Calu3 (cell line): ENCODE measurements around the gene CD99L2. TPM values are rescaled to one million over a fixed set of nuclear protein-coding genes. Genes with fewer than 3 reads are reported as not detected.

Experiments
- BruUV-seq: library from RNA; stranded (reverse); fragments of 400-500 nt; replicated peaks from 2 replicates; lab custom pipeline; 2021; lab: Mats Ljungman, UMichigan
- CTCF ChIA-PET: fragments of 300-600 bp; sonication (Branson Sonifier 250); formaldehyde crosslinking; loops from one replicate; lab custom pipeline; 2022; ENCODE audit warnings: antibody characterized with exemption; lab: Charles Lee
- DNase-seq: peaks from one replicate; pipeline ENCODE4 v3.0.0; 2022
- H3K27ac Mint-ChIP-seq: one replicate; pipeline ENCODE4 v1.8.0; 2022; ENCODE audit warnings: mixed read lengths; ENCODE audit not compliant: unreplicated experiment
- H3K27me3 Mint-ChIP-seq: one replicate; pipeline ENCODE4 v1.8.0; 2022; ENCODE audit warnings: mixed read lengths; ENCODE audit not compliant: unreplicated experiment
- H3K36me3 Mint-ChIP-seq: one replicate; pipeline ENCODE4 v1.8.0; 2022; ENCODE audit warnings: mild to moderate bottlenecking, moderate library complexity, mixed read lengths; ENCODE audit not compliant: insufficient read depth, unreplicated experiment
- H3K4me1 Mint-ChIP-seq: one replicate; pipeline ENCODE4 v1.8.0; 2022; ENCODE audit warnings: mild to moderate bottlenecking, low read depth, mixed read lengths; ENCODE audit not compliant: unreplicated experiment
- H3K4me3 Mint-ChIP-seq: one replicate; pipeline ENCODE4 v1.8.0; 2022; ENCODE audit warnings: mild to moderate bottlenecking, low read depth, moderate library complexity, mixed read lengths; ENCODE audit not compliant: unreplicated experiment
- H3K9me3 Mint-ChIP-seq: one replicate; pipeline ENCODE4 v1.8.0; 2022; ENCODE audit warnings: low read depth, mixed read lengths; ENCODE audit not compliant: unreplicated experiment
- intact Hi-C: fragments of 100-400 bp; cut with micrococcal nuclease; formaldehyde crosslinking; loops from one replicate; pipeline ENCODE4 v1.10.0; 2022; ENCODE audit not compliant: unreplicated experiment
- total RNA-seq: library from RNA; stranded (reverse); gene quantifications from 2 replicates; pipeline ENCODE4 v1.2.3, GENCODE V29; 2022
- TF ChIP-seq, protein P1 (sequence below): fragments of 200-600 bp; IDR thresholded peaks from one replicate; pipeline ENCODE4 v1.8.0; 2022; ENCODE audit warnings: antibody characterized with exemption; ENCODE audit not compliant: unreplicated experiment

CD99L2 gene
- total RNA-seq, 1 experiment from 2014 or later, result 21.1 TPM

DNA sequence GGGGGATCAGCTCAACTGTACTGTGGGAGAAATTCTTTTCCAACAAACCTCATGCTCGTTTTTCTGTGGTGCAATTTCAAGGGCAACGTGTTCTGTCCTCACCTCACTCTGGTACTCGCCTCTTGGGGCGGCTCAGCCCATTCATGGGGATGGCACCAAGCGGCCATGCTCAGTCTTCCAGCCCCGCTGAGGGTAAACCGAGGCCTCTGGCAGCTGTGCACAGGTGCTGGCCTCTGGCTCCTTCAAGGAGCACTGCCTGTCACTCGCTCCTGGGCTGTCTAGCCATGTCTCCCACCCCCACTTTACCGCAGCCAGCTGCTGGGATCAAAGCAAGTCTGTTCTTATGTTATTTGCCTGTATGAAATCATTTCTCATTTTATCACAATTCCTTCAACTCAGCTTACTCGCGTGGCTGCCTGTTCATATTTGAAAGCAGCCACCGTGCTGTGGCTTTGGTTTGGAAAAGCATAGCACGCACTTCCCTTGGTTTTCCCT is 135.1 kb downstream of the CD99L2 start:
- CTCF ChIA-PET, result no interaction called here
- BruUV-seq, result no TSS peak
- no peak overlapping the region for H3K4me3 Mint-ChIP-seq
- intact Hi-C loops, result no loop called here
- TF ChIP-seq, protein P1, sequence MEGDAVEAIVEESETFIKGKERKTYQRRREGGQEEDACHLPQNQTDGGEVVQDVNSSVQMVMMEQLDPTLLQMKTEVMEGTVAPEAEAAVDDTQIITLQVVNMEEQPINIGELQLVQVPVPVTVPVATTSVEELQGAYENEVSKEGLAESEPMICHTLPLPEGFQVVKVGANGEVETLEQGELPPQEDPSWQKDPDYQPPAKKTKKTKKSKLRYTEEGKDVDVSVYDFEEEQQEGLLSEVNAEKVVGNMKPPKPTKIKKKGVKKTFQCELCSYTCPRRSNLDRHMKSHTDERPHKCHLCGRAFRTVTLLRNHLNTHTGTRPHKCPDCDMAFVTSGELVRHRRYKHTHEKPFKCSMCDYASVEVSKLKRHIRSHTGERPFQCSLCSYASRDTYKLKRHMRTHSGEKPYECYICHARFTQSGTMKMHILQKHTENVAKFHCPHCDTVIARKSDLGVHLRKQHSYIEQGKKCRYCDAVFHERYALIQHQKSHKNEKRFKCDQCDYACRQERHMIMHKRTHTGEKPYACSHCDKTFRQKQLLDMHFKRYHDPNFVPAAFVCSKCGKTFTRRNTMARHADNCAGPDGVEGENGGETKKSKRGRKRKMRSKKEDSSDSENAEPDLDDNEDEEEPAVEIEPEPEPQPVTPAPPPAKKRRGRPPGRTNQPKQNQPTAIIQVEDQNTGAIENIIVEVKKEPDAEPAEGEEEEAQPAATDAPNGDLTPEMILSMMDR, result no peak
- peaks cover 24% of the 10 kb centered on the region for H3K36me3 Mint-ChIP-seq
- H3K27me3 Mint-ChIP-seq, result no peaks in the 10 kb centered on the region
- H3K27ac Mint-ChIP-seq, result no peak overlapping the region
- H3K9me3 Mint-ChIP-seq, result no peaks in the 10 kb centered on the region
- no peaks in the 10 kb centered on the region for H3K4me1 Mint-ChIP-seq
- DNase-seq, result no peak

DNA sequence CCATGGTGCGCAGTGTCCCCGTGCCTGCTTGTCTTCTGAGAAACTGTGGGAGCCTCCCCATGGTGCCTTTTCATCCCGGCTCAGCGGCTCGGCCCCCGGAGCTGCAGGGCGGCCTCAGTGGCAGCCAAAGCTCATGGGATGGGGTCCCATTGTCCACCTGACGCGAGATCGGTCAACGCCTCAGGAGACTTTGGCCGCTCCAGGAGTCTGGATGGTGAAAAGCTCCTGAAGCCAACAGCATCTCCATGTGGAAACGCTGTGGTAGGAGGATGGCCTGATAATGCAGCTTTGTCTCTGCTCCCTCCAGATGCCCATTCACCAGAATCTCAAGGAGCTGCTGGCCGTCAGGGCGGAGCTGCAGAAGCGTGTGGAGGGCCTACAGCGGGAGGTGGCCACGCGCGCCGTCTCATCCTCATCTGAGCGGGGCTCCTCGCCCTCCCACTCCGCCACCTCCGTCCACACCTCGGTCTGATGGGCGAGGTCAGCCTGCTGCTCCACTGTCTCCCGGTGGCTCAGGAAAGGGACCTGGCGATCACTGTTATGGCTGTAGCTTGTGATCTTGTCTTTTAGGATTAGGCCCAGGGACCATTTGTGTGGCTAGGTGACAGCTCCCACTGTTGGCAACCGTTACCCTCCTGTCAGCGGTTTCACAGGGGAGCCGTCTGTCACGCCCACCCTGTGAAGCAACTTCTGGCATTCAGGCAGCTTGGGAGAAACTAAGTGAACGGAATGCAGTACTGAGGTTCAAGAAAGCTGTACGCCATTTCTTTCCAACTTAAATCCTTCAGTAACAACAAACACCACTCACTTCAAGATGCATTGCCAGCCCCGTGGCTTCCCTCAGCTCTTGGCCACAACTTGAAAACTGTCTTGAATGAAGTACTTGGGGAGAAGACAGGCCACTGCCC is 136.0 kb downstream of the CD99L2 start:
- Mint-ChIP-seq H3K27ac (no peak overlapping the region), H3K4me1 (no peaks in the 10 kb centered on the region), H3K36me3 (peaks cover 24% of the 10 kb centered on the region), H3K9me3 (no peaks in the 10 kb centered on the region), H3K27me3 (no peaks in the 10 kb centered on the region), H3K4me3 (no peak overlapping the region)
- intact Hi-C loops, result no loop called here
- no TSS peak for BruUV-seq
- DNase-seq, result no peak
- TF ChIP-seq, protein P1, result no peak
- CTCF ChIA-PET, result no interaction called here

DNA sequence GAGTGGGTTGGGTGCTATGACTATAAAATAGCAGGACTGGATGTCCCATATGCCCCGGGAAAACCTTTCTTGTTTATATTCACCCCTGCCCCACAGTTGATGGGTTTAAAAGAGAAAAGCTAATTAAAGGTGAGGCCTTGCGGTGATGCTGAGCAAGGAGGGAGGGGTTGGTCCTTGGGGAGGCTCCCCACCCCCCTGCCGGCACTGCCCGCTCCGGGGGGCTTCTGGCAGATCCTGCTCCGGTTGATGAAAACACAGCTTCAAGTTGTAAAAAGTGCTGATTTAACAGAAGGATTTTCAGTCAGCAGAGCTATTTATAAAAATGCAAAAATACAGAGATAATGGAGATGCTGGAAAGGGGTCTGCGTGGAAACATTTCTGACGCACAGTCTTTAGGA is 136.7 kb downstream of the CD99L2 start:
- Mint-ChIP-seq H3K4me3 (no peak overlapping the region), H3K9me3 (no peaks in the 10 kb centered on the region)
- intact Hi-C loops, result no loop called here

DNA sequence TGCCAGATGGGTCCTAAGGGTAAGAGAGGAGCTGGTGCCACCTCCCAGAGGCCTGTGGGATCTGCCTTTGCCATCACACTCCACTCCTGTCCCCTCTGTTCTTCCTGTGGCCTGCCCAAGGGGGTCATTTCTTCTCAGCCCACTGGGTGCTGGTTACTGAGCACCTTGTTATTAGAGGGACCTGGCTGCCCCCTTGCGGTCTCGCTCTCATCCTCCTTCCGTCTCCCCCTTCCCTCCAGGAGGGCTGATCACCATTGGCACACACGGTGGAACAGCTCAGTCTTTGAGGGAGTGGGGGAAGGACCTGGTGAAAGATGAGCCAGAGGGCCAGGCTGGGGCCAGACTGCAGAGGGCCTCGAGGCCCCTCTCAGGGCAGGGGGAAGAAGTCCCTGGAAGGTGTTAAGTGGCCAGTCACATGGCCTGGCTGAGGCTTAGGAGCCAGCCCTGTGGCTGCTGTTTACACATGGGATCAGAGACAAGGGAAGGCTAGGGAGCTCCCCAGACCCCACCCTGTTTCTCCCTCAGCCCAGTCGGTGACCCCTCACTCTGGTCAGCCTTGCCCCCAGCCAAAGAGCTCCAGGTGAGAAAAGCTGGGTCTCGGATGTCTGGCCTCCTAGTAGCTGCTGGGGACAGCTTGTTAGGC is 137.2 kb downstream of the CD99L2 start:
- intact Hi-C loops, result no loop called here
- TF ChIP-seq, protein P1, result no peak
- no peaks in the 10 kb centered on the region for H3K27me3 Mint-ChIP-seq
- CTCF ChIA-PET, result no interaction called here
- peaks cover 24% of the 10 kb centered on the region for H3K36me3 Mint-ChIP-seq
- BruUV-seq, result no TSS peak
- no peaks in the 10 kb centered on the region for H3K4me1 Mint-ChIP-seq
- no peak overlapping the region for H3K4me3 Mint-ChIP-seq
- H3K9me3 Mint-ChIP-seq, result no peaks in the 10 kb centered on the region
- no peak overlapping the region for H3K27ac Mint-ChIP-seq
- DNase-seq, result no peak

More for the DNA sequence above, 136.7 kb downstream of the CD99L2 start:
- TF ChIP-seq, protein P1, result no peak
- BruUV-seq, result no TSS peak
- Mint-ChIP-seq H3K27ac (no peak overlapping the region), H3K36me3 (peaks cover 24% of the 10 kb centered on the region), H3K27me3 (no peaks in the 10 kb centered on the region), H3K4me1 (no peaks in the 10 kb centered on the region)
- DNase-seq, result no peak
- CTCF ChIA-PET, result no interaction called here
